T-helper 1 cell treated with Interleukin-12 subunit alpha and Interleukin-12 subunit beta and Interleukin-4 antibody, amounts not matched to agents 30 ng/mL and 1 ng/mL, for 36 hours (primary cell): ENCODE measurements around the gene GFRA4. TPM values are rescaled to one million over a fixed set of nuclear protein-coding genes. Genes with fewer than 3 reads are reported as not detected.

ENCODE experiments used
- intact Hi-C: fragments of 100-400 bp; cut with micrococcal nuclease; formaldehyde crosslinking; loops from one replicate; pipeline ENCODE4 v1.15.1; 2024
- total RNA-seq: library from RNA; stranded (reverse); gene quantifications from 2 replicates; pipeline ENCODE4 v1.2.3, GENCODE V29; 2022

GFRA4 gene, protein sequence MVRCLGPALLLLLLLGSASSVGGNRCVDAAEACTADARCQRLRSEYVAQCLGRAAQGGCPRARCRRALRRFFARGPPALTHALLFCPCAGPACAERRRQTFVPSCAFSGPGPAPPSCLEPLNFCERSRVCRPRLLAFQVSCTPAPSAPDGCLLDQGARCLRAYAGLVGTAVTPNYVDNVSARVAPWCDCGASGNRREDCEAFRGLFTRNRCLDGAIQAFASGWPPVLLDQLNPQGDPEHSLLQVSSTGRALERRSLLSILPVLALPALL
- not detected in 2 replicates for total RNA-seq

DNA sequence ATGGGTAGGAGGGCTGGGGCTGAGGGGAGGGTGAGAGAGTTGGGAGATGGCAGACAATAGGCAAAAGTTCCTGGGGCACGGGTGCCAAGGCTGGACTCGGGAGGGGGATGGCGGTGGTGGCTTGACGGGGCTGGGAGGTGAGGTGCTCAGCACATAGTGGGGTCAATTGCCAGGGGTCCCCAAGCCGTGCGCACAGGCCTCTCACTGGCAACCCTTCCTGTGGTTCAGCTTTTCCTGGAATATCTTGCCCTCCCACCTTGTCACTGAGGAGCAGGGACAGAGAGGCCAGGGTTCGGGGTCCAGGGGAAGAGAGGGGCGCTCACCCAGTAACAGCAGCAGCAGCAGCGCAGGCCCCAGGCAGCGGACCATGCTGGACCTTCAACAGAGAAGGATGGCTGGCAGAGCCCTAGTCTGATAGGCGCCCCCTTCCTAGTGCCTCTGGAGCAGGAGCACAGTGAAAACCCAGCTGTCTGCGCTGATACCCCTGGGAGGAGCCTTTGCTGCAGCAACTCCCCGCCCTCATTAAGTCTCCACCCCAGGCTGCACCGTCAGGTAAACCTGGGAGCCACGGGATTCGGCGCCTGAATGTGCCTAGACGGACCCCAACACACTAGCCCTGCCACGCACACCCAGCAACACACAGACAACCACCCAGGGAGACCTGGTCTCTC, at the start of gene GFRA4:
Gene GFRA4 (minus strand): TSS at position 369 of the 671 bp plus-strand sequence. CDS start 0 bp downstream, at position 369.
- intact Hi-C loops = no loop called here

- intact Hi-C loops = no loop called here
These were observed 49.2 kb upstream of the GFRA4 start, which contains the start of gene SIGLEC1 for GRCh38 chr20:3712279-3712873. Gene SIGLEC1, minus strand, starts transcription at chr20:3712600. Its CDS starts 5,472 bp downstream, at chr20:3707128.

- intact Hi-C loops = loop anchor here (1.0 kb wide), 2 partner anchors 35 to 148 kb away; no protein-coding TSS in a partner anchor
These were observed 48.3 kb upstream of the GFRA4 start for GRCh38 chr20:3711484-3711941.

- intact Hi-C loops = loop anchor here (1.0 kb wide), 2 partner anchors 35 to 148 kb away; no protein-coding TSS in a partner anchor
These were observed 47.7 kb upstream of the GFRA4 start for GRCh38 chr20:3710703-3711483.

DNA sequence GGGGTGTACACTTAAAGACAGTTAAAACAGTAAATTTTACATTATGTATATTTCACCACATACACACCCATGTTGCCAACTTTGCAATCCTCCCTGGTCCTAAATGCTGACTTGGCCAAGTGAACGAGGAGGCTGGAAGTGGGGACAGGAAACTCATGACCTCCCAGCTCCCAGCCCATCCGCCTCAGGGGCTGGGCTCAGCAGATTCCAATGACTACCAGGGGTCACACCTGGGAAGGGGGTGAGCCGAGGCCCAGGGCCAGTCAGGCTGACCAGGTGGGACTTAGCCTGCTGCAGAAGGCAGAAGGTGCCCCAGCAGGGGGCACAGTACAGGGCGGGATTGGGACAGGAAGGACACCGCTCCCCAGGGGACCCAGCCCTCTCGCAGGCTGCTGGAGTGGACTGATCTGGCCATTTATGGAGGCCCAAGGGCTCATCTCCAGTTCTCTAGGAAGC, 46.8 kb upstream of the GFRA4 start:
- intact Hi-C loops = no loop called here

DNA sequence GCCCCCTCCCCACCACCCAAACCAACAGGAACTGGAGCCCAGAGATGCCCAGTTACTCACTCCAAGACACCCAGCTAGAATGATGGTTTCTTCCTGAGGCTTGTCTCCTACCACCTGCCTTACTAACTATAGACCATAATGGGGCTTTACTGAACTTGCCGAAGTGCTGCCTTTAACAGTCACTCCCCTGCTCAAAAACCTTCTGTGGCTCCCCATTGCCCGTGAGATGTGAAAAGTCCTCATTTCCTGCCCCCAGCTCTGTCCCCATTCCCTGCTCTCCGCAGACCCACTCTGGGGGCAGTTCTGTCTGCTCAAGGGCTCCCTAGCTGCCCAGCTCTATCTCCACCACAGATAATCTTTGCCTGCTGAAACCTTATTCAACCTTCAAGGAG, 44.3 kb upstream of the GFRA4 start:
- intact Hi-C loops = no loop called here

DNA sequence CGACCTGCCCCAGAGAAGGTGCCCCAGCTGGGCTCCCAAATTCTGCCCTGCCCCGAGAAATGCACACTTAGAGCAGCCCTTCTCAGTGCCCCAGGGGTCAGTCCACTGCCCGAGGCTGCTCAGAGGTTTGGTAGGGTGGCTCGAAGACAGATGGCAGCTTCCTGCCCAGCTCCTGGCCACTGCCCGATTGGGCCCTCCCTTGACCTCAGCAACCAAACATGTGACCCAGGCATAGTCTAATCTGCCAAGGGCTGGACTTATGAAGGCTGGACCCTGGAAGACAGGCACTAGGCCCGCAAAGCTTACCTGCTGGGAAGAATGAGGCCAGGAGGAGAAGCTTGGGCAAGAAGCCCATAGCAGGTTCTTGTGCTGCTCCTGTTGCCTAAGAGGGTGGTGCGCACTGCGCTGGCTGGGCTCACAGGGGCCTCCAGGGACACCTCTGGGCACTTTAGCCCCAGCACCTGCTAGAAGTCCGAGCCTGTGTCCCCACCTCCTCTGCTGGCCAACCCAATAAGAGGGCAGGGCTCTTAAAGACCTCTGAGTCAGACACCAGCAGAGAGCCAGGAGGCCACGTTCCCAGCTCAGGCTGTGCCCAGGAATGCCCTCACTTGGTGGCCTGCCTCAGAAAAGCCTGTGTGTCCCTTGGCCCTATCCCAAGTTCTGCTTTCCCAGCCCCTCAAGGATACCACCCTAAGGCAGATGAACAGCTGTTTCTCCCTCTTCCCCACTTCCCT, 43.7 kb upstream of the GFRA4 start:
- intact Hi-C loops = no loop called here

DNA sequence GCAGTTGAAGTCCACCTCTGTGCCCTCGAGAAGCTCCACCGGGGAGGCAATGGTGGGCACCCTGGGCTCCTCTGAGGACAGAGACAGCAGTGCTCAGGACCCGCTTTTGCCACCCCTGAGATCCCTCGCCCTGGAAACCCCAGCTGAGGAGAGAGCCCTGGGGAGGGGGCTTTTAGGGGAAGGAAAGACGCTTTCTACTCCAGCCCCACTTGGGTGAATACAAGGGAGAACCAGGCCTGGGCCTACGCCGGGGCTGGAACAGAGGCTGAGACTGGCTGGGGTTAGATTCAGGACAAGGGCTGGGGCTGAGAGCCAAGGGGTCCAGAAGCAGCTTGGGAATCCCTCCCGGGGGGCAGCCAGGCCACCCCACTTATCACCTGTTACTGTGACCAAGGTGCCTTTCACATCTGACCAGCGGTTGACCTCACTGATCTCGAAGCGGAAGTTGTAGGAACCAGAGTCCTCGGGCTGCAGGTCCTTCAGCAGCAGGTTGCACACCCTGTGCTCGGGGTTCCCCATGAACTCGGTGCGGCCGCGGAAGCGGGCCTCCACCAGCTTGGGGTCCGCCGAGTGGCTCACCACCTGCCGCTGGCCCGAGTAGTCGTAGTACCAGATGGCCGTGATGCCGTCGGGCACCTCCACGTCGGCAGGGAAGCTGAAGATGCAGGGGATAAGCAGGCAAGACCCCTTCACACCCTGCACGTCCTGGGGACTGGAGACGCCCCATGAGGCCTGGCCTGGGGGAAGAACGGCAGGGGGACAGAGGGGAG, 43.0 kb upstream of the GFRA4 start:
- intact Hi-C loops = no loop called here

- intact Hi-C loops = no loop called here
These were observed 42.3 kb upstream of the GFRA4 start for GRCh38 chr20:3705491-3705969.

DNA sequence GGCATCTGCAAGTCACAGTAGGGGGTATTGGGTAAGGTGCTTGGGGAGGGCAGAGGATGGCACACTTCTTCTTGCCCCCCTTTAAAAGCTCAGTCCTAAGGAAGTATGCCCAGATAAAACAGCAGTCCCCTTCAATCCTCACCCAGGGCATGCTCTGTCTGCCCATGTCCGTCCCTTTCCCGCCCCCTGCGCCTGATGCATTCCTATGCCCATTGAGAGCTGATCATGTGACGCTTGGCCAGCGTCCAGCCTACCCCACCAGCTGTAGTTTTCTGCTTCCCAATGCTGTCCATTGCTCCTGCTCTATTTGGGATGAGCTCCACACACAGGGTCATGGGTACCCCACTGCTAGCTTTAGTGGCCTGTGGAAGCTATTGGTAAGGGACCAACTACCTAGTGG, 40.9 kb upstream of the GFRA4 start:
- intact Hi-C loops = no loop called here

DNA sequence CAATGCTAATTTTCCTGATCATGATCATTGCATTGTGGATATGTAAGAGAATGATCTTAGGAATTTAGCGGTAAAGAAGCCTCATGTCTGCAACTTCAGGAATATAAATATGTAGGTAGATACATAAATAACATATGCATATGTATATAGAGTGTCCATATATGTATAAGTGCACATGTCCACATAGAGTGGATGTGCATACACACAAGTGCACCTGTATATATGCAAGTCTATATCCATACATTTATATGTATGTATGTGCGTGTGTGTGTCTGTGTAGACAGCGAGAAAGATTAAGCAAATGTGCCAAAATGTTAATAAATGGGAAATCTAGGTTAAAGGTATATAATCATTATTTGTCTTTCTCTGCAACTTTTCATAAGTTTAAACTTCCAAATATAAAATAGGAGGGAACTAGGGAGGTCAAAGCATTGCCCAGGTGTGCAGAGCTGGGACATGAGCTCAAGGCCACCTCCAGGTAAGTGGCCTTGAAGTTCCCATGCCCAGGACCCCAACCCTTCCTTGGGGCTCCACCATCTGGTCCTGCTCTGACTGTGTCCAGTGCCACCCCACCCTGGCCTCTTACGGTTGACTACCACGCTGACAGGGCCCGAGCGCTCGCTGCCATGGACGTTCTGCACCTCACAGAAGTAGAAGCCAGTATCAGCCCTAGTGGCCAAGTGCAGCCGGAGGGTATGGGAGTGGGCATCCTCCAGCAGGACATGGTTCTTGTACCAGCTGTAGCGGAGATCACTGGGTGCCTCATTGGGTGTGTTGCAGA, 39.6 kb upstream of the GFRA4 start:
- intact Hi-C loops = no loop called here

GRCh38 chr20:3701061-3701998, 38.1 kb upstream of the GFRA4 start:
- intact Hi-C loops = no loop called here

GRCh38 chr20:3699037-3699436, 35.8 kb upstream of the GFRA4 start:
- intact Hi-C loops = no loop called here

GRCh38 chr20:3698591-3699001, 35.4 kb upstream of the GFRA4 start:
- intact Hi-C loops = no loop called here

GRCh38 chr20:3697588-3698305, 34.5 kb upstream of the GFRA4 start:
- intact Hi-C loops = no loop called here

- intact Hi-C loops = no loop called here
These were observed 33.8 kb upstream of the GFRA4 start for GRCh38 chr20:3696745-3697587.
